Endothelial cell of umbilical vein (primary cell): ENCODE data around the gene ISLR. TPM values are rescaled to one million over a fixed set of nuclear protein-coding genes. Genes with fewer than 3 reads are reported as not detected.

Source experiments
- BruUV-seq: library from RNA; stranded (reverse); fragments of 400-500 nt; replicated peaks from 2 replicates; lab custom pipeline; 2021; lab: Mats Ljungman, UMichigan
- CTCF ChIA-PET: fragments of 300-600, 350-600 bp; sonication (Branson Sonifier 250); formaldehyde crosslinking; loops from one replicate; lab custom pipeline; 2021; ENCODE audit warnings: antibody characterized with exemption, inconsistent platforms; lab: Charles Lee
- POLR2A ChIA-PET: fragments of 300-600, 350-600 bp; sonication (Branson Sonifier 250); formaldehyde crosslinking; loops from one replicate; lab custom pipeline; 2021; ENCODE audit warnings: antibody characterized with exemption, inconsistent platforms; lab: Charles Lee
- DNase-seq: peaks from one replicate; pipeline ENCODE4 v3.0.0-alpha.2; 2011; ENCODE audit warnings: low read depth, low spot score
- FAIRE-seq: peaks from 2 replicates; lab custom pipeline; 2011; peaks lifted over from hg19 to GRCh38; lab: Jason Lieb, UNC
- H2AFZ ChIP-seq: 2 replicates; pipeline ENCODE4 v1.6.0; 2012; ENCODE audit warnings: low read depth, low read length, control low read depth, inconsistent platforms
- H3K27ac ChIP-seq: 2 replicates; pipeline ENCODE4 v1.5.1; 2011; ENCODE audit warnings: low read depth, mild to moderate bottlenecking, control low read depth, low read length, moderate library complexity; ENCODE audit not compliant: insufficient read depth
- H3K27me3 ChIP-seq, 2 experiments: 2 replicates each; pipeline versions ENCODE4 v1.6.0 to v1.6.1; 2011; ENCODE audit warnings: low read length in 2 of 2, mixed read lengths in 1 of 2; ENCODE audit not compliant: control insufficient read depth in 2 of 2, insufficient read depth in 2 of 2
- H3K36me3 ChIP-seq, 2 experiments: 2 replicates in 1 of 2; 3 replicates in 1 of 2; pipeline ENCODE4 v1.5.1; 2011; ENCODE audit warnings: low read length in 2 of 2, mild to moderate bottlenecking in 1 of 2, moderate library complexity in 1 of 2; ENCODE audit not compliant: control insufficient read depth in 2 of 2, insufficient read depth in 2 of 2; ENCODE audit errors: extremely low read depth in 1 of 2
- H3K4me1 ChIP-seq: 3 replicates; pipeline ENCODE4 v1.5.1; 2011; ENCODE audit warnings: mild to moderate bottlenecking, low read length; ENCODE audit not compliant: control insufficient read depth, insufficient read depth; ENCODE audit errors: extremely low read depth
- H3K4me2 ChIP-seq: 2 replicates; pipeline ENCODE4 v1.6.1; 2011; ENCODE audit warnings: low read length, control low read depth, mixed read lengths; ENCODE audit not compliant: insufficient read depth
- H3K4me3 ChIP-seq, 3 experiments: fragments of 200-600 bp in 1 of 3; sonication (generic), shearing (Covaris generic) in 1 of 3; replicated peaks in 1 of 3; 2 replicates each; pipeline ENCODE4 v1.5.1; 2011 to 2016; ENCODE audit warnings: control low read depth in 3 of 3, low read length in 3 of 3, mild to moderate bottlenecking in 2 of 3, inconsistent platforms in 1 of 3, low read depth in 1 of 3, moderate library complexity in 1 of 3; ENCODE audit not compliant: insufficient read depth in 1 of 3
- H3K79me2 ChIP-seq: 2 replicates; pipeline ENCODE4 v1.6.0; 2012; ENCODE audit warnings: low read length, inconsistent platforms; ENCODE audit not compliant: control insufficient read depth, insufficient read depth
- H3K9ac ChIP-seq: replicated peaks from 2 replicates; pipeline ENCODE3; 2011; ENCODE audit warnings: low read length, control low read depth; ENCODE audit not compliant: insufficient read depth; ENCODE audit errors: extremely low read depth
- H3K9me1 ChIP-seq: replicated peaks from 3 replicates; pipeline ENCODE4 v1.6.0; 2011; ENCODE audit warnings: mild to moderate bottlenecking, low read length; ENCODE audit not compliant: control insufficient read depth, insufficient read depth; ENCODE audit errors: extremely low read depth
- H3K9me3 ChIP-seq: replicated peaks from 2 replicates; pipeline ENCODE4 v1.5.1; 2012; ENCODE audit warnings: low read length, inconsistent platforms; ENCODE audit not compliant: control insufficient read depth, insufficient read depth
- H4K20me1 ChIP-seq: replicated peaks from 2 replicates; pipeline ENCODE3; 2011; ENCODE audit warnings: mild to moderate bottlenecking, low read length; ENCODE audit not compliant: control insufficient read depth, insufficient read depth; ENCODE audit errors: extremely low read depth
- EZH2 ChIP-seq: IDR thresholded peaks from 2 replicates; pipeline ENCODE4 v1.6.1; 2012; ENCODE audit warnings: borderline replicate concordance, low read depth, mild to moderate bottlenecking, moderate library complexity, low read length, inconsistent platforms; ENCODE audit not compliant: severe bottlenecking
- FOS ChIP-seq: IDR thresholded peaks from 2 replicates; pipeline ENCODE4 v1.6.1; 2011; ENCODE audit warnings: mild to moderate bottlenecking, low read length, moderate library complexity, borderline replicate concordance; ENCODE audit not compliant: insufficient read depth
- GATA2 ChIP-seq: IDR thresholded peaks from 2 replicates; pipeline ENCODE4 v1.7.0; 2011; ENCODE audit warnings: low read depth, mild to moderate bottlenecking, moderate library complexity, mixed read lengths, low read length; ENCODE audit not compliant: insufficient read length, insufficient read depth
- JUN ChIP-seq: IDR thresholded peaks from 2 replicates; pipeline ENCODE4 v1.6.1; 2011; ENCODE audit warnings: borderline replicate concordance, low read depth; ENCODE audit not compliant: insufficient read length, insufficient read depth
- MYC ChIP-seq: IDR thresholded peaks from one replicate; pipeline ENCODE4 v1.6.1; 2011; ENCODE audit warnings: mild to moderate bottlenecking, low read depth, low read length
- POLR2A ChIP-seq: IDR thresholded peaks from 2 replicates; pipeline ENCODE4 v1.6.1; 2012; ENCODE audit warnings: low read depth, mild to moderate bottlenecking, control low read depth, low read length
- POLR2AphosphoS5 ChIP-seq: IDR thresholded peaks from 2 replicates; pipeline ENCODE4 v1.6.1; 2012; ENCODE audit warnings: low read depth, mild to moderate bottlenecking, control low read depth, low read length, moderate library complexity; ENCODE audit not compliant: insufficient read depth
- dilution Hi-C: fragments of 300-500 bp; cut with MboI; formaldehyde crosslinking; loops from one replicate; pipeline ENCODE4 v1.15.0; 2019; ENCODE audit warnings: low sequenced_read_pairs; ENCODE audit not compliant: extremely low pct_ligation_motif_present
- intact Hi-C: fragments of 100-400 bp; cut with micrococcal nuclease; formaldehyde crosslinking; loops from one replicate; pipeline ENCODE4 v1.10.0; 2022
- polyA plus RNA-seq, 4 experiments: library from polyadenylated mRNA; depleted of rRNA in 3 of 4; stranded (reverse) in 3 of 4; unstranded in 1 of 4; fragments of >200 nt; gene quantifications; 2 replicates each; pipeline versions ENCODE4 v1.2.1 to v1.2.3, GENCODE V29; 2011 to 2012; ENCODE audit warnings: missing spikeins in 1 of 4
- total RNA-seq: library from RNA; stranded (reverse); gene quantifications from 2 replicates; pipeline ENCODE4 v1.2.3, GENCODE V29; 2021
- TF ChIP-seq, protein P1 (sequence below): IDR thresholded peaks from 2 replicates; pipeline ENCODE4 v1.6.1; 2011; ENCODE audit not compliant: insufficient read depth, insufficient read length
- TF ChIP-seq, protein P2 (sequence below), 2 donors: IDR thresholded peaks; 1 replicate in 1 of 2; 2 replicates in 1 of 2; pipeline ENCODE4 v1.5.1; 2011; ENCODE audit warnings: low read length in 2 of 2, mild to moderate bottlenecking in 2 of 2, moderate library complexity in 2 of 2, control low read depth in 1 of 2, inconsistent platforms in 1 of 2, low read depth in 1 of 2; ENCODE audit not compliant: insufficient read depth in 1 of 2; ENCODE audit errors: extremely low read depth in 1 of 2

Gene ISLR
- total and polyA plus RNA-seq, 2 donors (not counting 3 experiments of a cell fraction or from before 2014, with no cell fraction given) = not detected

DNA sequence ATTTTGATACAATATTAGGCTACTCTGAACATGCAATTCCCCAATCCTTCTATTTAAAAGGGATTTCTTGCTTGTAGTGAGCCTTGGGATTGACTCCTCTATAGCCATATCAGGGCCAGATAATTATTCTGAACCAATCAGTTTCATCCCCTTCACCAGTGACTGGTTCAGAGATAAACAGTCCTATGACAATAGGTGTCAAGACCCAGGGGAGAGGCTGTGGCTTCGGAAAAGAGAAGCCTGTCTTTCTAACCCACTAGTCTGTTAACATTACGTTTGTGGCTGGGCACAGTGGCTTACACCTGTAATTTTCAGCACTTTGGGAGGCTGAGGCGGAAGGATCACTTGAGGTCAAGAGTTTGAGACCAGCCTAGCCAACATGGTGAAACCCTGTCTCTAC lies 49.3 kb upstream of the ISLR start:
- Histone ChIP-seq H3K9me3 (no peaks in the 10 kb centered on the region), H3K4me2 (no peak overlapping the region), H3K27me3 (peaks cover 37 to 43% of the 10 kb centered on the region in 2 experiments), H3K27ac (no peak overlapping the region), H3K4me3 (no peak overlapping the region), H3K79me2 (no peaks in the 10 kb centered on the region), H3K9ac (no peak overlapping the region), H3K36me3 (no peaks in the 10 kb centered on the region), H3K9me1 (no peaks in the 10 kb centered on the region), H2AFZ (no peak overlapping the region), H3K4me1 (peaks cover 4% of the 10 kb centered on the region), H4K20me1 (no peaks in the 10 kb centered on the region)
- CTCF ChIA-PET = interaction anchor here (1.2 to 3.9 kb wide), 2 partner anchors 16 to 184 kb away, joined by 3 to 15 read pairs; no protein-coding TSS in a partner anchor
- intact Hi-C loops (no loop called here), dilution Hi-C loops (no loop called here)
- FAIRE-seq (no peak), DNase-seq (no peak)
- TF ChIP-seq MYC (no peak), EZH2 (no peak), POLR2AphosphoS5 (no peak), POLR2A (no peak), JUN (no peak)
- no TSS peak for BruUV-seq
- POLR2A ChIA-PET = no interaction called here

DNA sequence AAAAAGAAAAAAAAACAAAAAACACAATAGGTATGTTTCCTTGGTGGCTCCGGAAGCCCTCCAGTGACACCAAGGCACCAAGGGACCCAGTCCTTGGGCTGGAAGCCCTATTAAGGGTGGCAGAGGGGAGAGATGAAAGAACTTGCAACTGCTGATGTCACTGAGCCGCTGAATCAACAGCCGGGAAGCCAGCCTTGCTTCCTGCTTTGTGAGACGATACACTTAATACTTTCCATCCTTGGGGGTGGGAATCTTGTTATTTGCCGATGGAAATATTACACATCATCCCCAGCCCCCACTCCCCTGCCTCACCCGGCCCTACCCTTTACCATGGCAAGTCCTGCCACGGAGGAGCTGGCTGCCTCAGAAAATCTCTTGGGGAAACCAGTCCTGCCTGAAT lies 48.8 kb upstream of the ISLR start:
- Histone ChIP-seq H2AFZ (no peak overlapping the region), H4K20me1 (no peaks in the 10 kb centered on the region), H3K4me3 (no peak overlapping the region), H3K9me3 (no peaks in the 10 kb centered on the region), H3K27me3 (peaks cover 42 to 49% of the 10 kb centered on the region in 2 experiments), H3K4me2 (no peak overlapping the region), H3K9me1 (no peaks in the 10 kb centered on the region), H3K27ac (no peak overlapping the region), H3K79me2 (no peaks in the 10 kb centered on the region), H3K36me3 (no peaks in the 10 kb centered on the region), H3K9ac (no peak overlapping the region), H3K4me1 (peaks cover 4% of the 10 kb centered on the region)
- ChIA-PET POLR2A (no interaction called here), CTCF (interaction anchor here (1.3 to 2.8 kb wide), 5 partner anchors 152 to 198 kb away, joined by 3 to 41 read pairs (median 19); no protein-coding TSS in a partner anchor)
- dilution Hi-C loops = no loop called here
- FAIRE-seq (no peak), DNase-seq (no peak)
- TF ChIP-seq EZH2 = no peak
- TF ChIP-seq POLR2AphosphoS5 = no peak
- TF ChIP-seq, protein P1, sequence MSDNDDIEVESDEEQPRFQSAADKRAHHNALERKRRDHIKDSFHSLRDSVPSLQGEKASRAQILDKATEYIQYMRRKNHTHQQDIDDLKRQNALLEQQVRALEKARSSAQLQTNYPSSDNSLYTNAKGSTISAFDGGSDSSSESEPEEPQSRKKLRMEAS = no peak
- TF ChIP-seq POLR2A = no peak
- no peak for TF ChIP-seq FOS
- no peak for TF ChIP-seq JUN
- TF ChIP-seq, protein P2, sequence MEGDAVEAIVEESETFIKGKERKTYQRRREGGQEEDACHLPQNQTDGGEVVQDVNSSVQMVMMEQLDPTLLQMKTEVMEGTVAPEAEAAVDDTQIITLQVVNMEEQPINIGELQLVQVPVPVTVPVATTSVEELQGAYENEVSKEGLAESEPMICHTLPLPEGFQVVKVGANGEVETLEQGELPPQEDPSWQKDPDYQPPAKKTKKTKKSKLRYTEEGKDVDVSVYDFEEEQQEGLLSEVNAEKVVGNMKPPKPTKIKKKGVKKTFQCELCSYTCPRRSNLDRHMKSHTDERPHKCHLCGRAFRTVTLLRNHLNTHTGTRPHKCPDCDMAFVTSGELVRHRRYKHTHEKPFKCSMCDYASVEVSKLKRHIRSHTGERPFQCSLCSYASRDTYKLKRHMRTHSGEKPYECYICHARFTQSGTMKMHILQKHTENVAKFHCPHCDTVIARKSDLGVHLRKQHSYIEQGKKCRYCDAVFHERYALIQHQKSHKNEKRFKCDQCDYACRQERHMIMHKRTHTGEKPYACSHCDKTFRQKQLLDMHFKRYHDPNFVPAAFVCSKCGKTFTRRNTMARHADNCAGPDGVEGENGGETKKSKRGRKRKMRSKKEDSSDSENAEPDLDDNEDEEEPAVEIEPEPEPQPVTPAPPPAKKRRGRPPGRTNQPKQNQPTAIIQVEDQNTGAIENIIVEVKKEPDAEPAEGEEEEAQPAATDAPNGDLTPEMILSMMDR (IDR thresholded peaks at IDR 0.05; ENCODE audit: extremely low read depth in 1 of 2, insufficient read depth in 1 of 2, low read depth in 1 of 2, low read length in 2 of 2) = no peak
- TF ChIP-seq MYC = no peak
- TF ChIP-seq GATA2 = no peak
- intact Hi-C loops = no loop called here
- no TSS peak for BruUV-seq
